ENCODE measurements around the gene DNTT. TPM values are rescaled to one million over a fixed set of nuclear protein-coding genes. Genes with fewer than 3 reads are reported as not detected.
A peak's percentile ranks its signal among the peaks of the same experiment; 100 is the strongest.

DNTT gene
- not detected for total RNA-seq
- long read RNA-seq = 0 reads

DNA sequence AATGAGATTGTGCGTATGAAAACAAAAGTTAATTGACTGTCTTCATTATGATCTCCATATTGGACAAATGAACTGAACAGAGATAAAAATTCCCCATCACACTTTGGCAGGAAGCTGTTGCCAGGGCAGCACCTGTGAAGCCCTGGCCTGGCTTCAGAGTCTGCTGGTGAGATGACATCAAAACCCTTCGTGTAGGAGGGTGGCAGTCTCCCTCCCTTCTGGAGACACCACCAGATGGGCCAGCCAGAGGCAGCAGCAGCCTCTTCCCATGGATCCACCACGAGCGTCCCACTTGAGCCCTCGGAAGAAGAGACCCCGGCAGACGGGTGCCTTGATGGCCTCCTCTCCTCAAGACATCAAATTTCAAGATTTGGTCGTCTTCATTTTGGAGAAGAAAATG lies at the start of gene DNTT:
DNTT (plus strand) TSS at position 205 of the 400 bp plus-strand sequence; CDS start at position 269, 64 bp downstream.
- intact Hi-C loops (cut with DNase I) = no loop called here
- ATAC-seq (ENCODE audit: poor library complexity) = no peak
- DNase-seq = no peak

DNA sequence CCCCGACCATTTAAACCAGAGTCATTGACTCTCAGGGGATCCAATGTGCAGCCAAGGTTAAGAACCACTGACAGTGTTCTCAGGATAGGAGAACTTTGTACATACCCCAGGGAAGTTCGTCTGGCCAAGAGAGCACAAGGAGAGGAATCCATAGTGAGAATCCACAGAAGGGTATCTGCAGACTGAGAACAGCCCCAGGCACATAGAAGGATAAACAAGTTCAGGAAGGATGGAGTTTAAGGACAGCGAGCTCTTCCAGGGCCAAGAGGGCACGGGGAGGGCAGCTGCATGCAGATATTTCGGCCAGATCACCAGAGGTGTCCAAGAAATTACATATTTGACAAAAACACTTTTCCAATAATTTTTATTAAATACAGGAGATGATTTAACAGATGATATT lies 49.3 kb upstream of the DNTT start:
- intact Hi-C loops (cut with DNase I) = no loop called here

DNA sequence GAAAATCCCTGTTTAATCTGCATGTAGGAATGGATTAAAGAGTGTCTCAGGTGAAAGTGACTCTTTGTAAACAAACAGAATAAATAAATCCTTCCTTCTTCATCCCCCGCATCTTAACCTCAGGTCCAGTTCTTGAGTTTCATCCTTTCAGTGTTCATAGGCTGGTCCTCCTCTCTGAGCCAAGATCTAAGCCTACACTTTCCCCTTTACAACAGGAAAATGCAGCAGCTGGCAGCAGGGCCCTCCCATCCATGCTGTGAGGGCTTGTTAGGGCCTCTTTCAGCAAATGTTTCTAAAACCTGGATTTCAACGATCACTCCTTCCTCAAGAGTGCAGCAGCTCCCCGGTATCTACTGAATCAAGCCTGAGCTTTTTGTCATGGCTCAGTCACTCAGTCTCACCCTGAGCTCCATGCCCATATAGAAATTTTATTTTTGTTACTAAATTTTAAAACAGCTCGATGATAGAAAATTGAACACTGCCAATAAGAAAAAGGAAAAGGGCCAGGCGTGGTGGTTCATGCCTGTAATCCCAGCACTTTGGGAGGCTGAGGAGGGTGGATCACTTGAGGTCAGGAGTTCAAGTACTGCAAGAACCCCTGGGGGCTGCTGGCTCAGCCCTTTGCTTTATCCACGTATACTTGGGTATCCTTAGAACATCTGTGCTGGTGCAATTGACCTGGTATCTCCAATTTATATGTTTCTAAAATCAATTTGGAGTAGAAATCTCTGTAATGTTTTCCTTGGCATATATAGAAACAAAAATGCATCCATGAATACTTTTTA lies 48.5 kb upstream of the DNTT start:
- DNase-seq = no peak
- intact Hi-C loops (cut with DNase I) = no loop called here
- no peak for ATAC-seq (ENCODE audit: poor library complexity)

More for the DNA sequence above, 49.3 kb upstream of the DNTT start:
- DNase-seq (no peak), ATAC-seq (ENCODE audit: poor library complexity) (no peak)

DNA sequence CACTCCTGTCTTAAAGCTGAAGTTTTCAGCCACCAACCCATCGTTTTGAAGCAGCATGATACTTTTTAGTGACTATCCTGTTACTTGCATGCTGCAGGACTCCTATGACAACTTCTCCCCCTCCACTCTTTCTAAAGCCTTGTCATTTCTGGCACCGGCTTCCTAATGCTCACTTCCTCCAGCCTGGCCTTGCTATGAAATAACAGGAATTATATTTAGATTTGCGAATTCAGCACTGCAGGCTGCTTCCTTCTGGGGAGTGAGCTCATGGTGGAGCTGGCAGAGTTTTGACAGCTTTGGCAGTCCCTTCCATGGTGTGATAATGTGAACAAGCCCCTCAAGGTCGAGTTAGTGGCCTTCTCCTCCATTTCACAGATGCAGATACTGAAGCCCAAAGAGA lies 46.3 kb upstream of the DNTT start:
- DNase-seq (no peak), ATAC-seq (ENCODE audit: poor library complexity) (peak; percentile 82)
- intact Hi-C loops (cut with DNase I) = no loop called here

DNA sequence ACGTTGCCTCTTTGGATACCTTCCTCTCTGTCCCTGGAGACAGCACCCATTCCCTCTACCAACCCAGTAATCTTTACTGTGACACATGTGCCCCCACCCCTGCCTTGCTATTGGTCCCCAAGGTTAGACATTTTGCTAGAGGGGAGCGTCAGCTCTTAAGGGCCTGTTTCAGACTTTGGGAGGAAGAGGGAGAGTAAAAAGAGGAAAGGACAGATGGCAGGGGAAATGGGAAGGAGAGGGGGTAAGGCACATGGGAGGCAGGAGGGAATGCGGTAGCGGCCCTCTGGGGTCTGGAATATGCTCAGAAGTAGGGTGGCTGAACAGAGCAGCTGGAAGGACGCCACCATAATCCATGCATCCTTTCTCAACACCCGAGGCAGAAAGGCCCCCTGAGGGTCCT lies 45.1 kb upstream of the DNTT start:
- DNase-seq = no peak

DNA sequence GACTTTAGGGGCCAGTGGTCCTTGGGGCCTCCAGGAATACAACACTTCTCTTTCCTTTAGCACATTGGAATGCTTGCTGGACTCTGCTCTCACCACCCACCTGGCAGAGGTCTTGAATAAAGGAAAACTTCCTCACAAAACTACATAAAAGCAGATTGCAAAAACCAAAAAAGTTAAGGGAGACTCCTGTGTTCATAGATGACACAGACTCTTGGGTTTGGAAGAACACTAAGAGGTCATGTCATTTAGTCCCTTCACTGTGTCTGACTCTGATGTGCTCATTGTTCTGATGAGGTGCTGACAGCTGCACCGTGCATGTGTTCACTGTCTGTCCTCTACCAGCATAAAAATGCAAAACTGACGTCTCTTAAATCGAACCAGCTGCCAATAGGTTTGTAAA lies 44.2 kb upstream of the DNTT start:
- DNase-seq (no peak), ATAC-seq (ENCODE audit: poor library complexity) (peak; percentile 74)
- intact Hi-C loops (cut with DNase I) = no loop called here

More for the DNA sequence above, 45.1 kb upstream of the DNTT start:
- ATAC-seq (ENCODE audit: poor library complexity) = peak; percentile 9
- intact Hi-C loops (cut with DNase I) = no loop called here

DNA sequence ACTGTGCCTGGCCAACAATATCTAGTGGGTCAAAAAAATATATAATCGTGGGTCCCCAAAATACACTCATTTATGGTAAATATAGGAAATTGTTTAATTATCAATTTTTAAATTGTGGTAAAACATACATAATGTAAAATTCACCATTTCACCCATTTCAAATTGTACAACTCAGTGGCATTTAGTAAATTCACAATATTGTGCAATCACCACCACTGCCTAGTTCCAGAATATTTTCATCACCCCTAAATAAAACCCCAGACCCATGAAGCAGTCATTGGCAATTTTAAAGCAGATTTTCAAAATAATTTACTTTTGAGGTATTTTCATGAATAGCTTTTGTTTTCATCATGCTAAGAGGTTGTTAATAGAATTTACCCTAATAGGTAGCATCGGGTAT lies 43.1 kb upstream of the DNTT start:
- DNase-seq (no peak), ATAC-seq (ENCODE audit: poor library complexity) (no peak)
- intact Hi-C loops (cut with DNase I) = no loop called here

DNA sequence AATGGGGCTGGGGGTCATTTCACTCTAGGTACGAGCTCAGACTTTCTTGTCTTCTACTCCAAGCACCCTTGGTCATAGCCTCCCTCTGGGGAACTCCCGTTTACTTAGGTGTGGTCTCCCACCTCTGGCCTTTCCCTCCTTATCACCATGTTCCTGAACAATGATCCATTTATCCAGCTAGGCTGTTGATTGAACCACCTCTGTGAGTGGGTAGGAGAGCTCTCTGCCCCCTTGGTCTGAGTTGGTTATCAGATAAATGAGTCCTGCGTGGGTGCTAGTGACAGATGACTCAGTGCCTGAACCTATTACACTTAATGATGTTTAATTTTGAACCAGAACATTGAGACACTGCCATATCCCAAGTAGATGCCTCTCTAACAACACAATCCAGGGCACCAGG lies 42.3 kb upstream of the DNTT start:
- ATAC-seq (ENCODE audit: poor library complexity) = no peak
- intact Hi-C loops (cut with DNase I) = no loop called here

DNA sequence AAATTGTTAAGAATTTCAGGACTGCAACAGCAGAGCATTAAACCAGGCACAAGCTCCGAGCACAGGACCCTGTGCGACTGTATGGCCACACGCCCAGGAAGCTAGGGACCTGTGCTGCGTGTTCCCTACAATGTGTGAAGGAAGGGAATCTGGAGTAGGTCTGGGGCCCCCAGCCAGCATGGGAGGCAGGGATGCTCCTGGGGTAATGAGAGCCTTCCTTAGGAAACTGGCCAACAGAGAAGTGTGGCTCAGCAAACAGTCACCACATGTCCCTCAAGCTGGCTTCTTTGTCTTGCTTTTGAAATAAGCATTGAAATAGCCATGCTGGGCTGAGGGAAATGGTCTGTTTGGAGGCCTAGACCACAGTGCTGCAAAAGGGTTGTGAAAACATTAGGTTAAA lies 41.1 kb upstream of the DNTT start:
- intact Hi-C loops (cut with DNase I) = no loop called here
- DNase-seq (no peak), ATAC-seq (ENCODE audit: poor library complexity) (no peak)

More for the DNA sequence above, 42.3 kb upstream of the DNTT start:
- DNase-seq = no peak

DNA sequence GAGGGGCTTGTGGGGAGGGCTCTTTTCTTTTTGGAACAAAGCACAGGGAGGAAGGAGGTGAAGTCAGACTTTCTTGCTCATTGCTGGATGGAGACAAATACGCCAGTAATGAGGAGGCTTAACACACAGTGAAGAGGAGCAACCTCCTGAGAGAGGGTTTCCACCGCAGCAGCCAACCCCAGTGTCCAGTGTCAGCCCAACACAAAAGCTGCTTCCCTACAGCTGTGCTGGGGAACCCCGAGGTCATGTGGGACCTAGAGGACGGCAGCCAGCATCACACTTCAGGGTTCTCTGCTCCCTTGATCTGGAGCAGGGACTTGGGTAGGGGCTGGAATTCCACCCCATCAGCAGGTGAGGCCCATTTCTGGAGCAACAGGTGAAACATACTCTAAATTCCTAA lies 40.6 kb upstream of the DNTT start:
- no peak for DNase-seq
- no peak for ATAC-seq (ENCODE audit: poor library complexity)
- intact Hi-C loops (cut with DNase I) = no loop called here

DNA sequence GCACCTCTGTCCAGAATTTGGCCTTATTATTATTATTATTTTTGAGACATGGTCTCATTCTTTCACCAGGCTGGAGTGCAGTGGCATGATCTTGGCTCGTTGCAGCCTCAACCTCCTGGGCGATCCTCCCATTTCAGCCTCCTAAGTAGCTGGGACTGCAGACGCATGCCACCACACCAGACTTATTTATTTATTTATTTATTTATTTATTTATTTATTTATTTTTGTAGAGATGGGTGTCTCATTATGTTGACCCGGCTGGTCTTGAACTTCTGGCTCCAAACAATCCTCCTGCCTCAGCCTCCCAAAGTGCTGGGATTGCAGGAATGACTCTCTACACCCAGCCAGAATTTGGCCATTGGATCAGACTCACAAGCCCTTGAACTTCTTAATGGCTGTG lies 39.3 kb upstream of the DNTT start:
- intact Hi-C loops (cut with DNase I) = no loop called here
- no peak for DNase-seq

DNA sequence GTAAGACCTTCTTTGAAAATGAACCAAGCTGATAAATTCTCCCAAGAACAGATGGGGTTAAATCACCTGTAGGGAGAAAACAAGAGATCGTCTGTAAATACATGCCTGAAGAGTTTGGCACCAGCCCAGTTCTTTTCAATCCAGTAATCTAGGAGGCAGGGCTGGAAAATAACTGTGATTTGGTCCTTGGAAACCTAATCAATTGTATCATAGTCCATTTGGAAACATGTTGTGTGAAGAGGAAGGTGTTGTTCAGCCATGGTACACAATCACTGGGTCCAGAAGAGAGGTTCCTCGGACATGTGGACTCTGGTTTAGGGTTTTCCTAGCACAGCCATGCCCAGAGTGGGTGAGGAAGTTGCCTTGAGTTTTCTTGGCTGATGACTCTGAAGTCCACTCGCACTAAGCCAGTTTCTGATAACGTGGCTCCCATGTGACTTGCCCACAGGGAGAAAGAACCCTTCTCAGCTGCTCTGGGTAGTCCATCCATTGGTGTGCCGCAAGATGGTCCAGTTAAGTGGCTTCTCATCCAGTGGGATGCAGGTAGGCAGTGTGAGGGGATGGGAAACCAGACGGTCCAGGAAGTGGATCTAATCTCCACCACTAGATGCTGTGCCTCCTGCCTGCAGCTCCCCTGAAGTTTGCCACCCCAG lies 38.0 kb upstream of the DNTT start:
- intact Hi-C loops (cut with DNase I) = no loop called here
- DNase-seq (no peak), ATAC-seq (ENCODE audit: poor library complexity) (no peak)

More for the DNA sequence above, 39.3 kb upstream of the DNTT start:
- ATAC-seq (ENCODE audit: poor library complexity) = no peak

DNA sequence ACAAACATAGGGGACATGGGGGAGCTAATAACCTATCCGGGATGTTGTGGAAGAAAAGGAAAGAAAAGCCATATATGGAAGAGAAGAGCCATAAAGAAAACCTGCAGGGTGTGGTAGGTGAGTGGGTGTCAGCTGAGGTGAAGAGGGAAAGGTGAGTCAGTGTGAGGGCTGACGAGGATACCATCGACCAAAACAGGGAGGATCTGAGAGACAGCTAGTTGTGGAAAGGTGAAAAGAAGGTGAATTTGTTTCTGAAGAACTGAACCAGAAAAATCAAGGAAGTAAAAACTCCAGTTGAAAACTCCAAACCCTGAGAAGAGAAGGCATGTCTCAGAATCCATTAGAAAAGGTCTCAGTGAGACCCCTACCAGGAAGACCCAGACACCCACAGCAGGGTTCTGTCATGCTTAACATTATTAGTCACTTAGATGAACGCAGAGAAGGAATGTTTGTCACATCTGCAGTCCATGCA lies 37.0 kb upstream of the DNTT start:
- DNase-seq (no peak), ATAC-seq (ENCODE audit: poor library complexity) (no peak)
- intact Hi-C loops (cut with DNase I) = no loop called here

DNA sequence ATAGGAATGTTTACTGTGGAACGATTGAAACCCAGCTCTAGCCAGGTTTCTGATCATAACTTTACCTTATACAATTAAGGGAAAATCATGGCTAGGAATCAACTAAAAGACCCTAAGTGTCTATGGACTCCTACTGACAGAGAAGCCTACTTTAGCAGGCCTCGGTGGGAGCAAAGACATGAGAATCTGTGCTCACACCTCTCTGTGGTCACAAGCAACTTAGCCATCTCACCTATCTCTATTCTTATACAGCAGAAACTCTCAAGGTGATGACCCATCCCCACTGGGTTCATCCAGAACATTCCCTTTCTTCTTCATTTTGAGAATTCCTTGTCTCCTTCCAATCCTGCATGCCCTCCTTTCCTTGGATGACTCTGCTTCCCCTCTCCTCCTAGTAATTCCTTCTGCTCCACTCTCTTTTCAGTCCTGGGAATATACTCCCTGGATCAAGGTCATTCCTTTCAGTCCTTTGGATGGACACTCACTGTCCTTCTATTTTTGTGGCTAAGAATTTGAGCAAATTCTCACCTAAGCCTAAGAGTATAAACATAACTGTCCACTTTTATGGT lies 35.8 kb upstream of the DNTT start:
- no peak for DNase-seq
- ATAC-seq (ENCODE audit: poor library complexity) = no peak
- intact Hi-C loops (cut with DNase I) = no loop called here

DNA sequence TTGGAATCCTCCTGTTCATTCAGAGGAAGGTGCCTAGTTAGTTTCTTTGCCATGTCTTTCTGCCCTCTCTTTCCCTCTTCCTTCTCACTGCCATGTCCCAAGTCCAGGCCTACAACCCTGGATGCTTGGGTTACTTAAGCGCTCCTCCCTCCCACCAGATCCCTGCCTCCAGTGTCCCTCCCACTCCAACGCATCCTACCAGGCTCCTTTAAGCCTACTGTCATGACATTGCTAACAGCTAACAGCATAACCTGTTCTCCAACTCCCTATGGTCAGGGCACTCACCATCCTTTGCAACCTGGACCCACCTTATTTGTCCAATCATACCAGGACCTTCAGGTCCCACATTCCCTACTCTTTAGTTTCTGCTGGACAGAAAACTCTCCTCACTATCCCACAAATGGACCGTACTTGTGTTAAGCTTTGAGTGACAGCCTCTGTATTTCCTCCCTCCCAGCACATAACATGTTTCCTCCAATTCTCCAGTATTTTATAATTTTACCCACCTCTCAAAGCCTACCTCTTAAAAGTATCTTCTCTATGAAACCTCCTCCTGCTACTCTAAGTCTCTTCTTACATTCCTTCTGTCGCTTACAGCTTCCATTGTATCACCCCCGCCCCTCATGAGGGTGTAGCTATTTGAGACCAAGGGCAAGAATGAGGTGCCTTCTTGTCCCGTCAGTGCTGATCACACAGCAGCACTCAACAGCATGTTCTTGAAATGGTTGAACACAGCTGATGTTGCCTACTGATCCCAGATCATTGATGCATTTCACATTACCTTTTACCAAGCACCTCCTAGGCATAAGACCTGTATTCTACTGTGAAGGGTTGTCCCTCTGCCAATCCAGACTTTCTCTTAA lies 34.6 kb upstream of the DNTT start:
- ATAC-seq (ENCODE audit: poor library complexity) (no peak), DNase-seq (no peak)
- intact Hi-C loops (cut with DNase I) = no loop called here

DNA sequence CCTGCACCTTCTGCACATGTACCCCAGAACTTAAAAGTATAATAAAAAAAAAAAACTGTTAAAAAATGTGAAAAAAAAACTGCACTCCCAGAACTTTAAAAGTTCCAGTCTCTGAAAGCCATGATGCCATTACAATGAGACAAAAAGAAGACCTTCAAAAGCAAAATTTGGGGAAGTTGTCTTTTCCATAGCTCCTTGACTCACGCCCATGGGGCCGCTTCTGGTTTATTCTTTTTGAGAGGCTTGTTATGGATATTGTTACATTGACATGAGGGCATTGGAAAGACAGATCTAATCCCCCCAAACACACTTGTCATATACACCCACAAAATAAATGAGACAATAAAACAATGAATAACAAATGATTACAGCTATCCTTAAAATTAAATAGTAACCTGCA lies 33.7 kb upstream of the DNTT start:
- ATAC-seq (ENCODE audit: poor library complexity) (no peak), DNase-seq (no peak)
- intact Hi-C loops (cut with DNase I) = no loop called here

DNA sequence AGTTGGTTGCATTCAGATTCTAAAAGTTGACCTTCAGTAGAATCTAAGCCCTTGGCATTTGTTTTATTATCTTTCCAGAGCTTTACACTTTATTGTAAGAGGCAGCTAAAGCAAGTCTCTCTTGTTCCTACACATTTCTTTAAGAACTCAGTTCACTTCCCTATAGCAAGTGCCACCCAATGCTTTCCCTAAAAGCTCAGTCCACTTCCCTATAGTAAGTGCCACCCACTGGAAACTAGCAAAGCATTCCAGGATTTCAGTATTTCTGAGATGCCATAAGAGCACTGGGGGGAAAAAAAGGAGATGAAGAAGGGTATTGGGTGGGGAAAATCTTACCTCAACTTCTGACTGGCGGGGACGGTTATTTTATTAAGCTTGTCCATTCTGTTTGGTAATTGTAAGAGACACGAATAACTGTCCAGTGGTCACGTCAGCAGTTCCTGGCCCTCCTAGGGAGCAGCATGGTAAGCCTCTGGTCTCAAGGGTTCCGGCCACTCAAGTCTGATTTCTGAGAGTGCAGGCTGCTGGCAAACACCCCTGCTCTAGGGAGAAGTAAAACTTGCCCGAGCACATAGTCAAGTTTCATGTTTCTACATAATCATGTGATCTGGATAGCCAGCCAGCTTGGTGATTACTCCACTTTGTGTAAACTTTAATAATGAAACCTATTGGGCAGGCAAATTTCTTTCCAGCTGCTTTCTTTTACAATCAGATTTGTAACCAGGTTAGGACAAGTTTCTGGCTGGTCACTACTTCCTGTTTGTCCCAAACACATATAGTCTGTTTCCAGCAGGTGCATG lies 33.0 kb upstream of the DNTT start, which contains the start of gene BLNK:
BLNK (minus strand) TSS at position 554 of the 800 bp plus-strand sequence; CDS start at position 383, 171 bp downstream.
- ATAC-seq (ENCODE audit: poor library complexity) (peak; percentile 83), DNase-seq (peak; percentile 78)
- intact Hi-C loops (cut with DNase I) = no loop called here

Measured in Right ventricle myocardium superior (tissue), 1 donor.